ENCODE data around the gene SLAMF6.

DNA sequence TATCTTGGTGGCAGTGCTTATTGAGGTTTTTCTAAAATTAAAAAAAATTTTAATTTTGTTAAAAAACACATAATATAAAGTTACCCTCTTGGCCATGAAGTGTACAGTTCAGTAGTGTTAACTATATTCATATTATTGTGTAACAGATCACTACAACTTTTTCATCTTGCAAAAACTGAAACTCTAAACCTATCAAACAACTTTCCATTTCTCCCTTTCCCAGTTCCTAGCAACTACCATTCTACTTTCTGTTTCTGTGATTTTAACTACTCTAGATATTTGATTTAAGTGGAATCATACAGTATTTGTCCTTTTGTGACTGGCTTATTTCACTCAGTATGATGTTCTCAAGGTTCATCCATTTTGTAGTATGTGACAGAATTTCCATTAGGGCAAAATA, 55.5 kb downstream of the SLAMF6 start:
- no peak for TF ChIP-seq EP300 (IDR thresholded peaks at IDR 0.05; ENCODE audit: borderline replicate concordance)
- TF ChIP-seq REST (IDR thresholded peaks at IDR 0.05; ENCODE audit: low read depth): no peak
- TF ChIP-seq RAD21 (IDR thresholded peaks at IDR 0.05; ENCODE audit: low read depth): no peak
- TF ChIP-seq, protein P1, sequence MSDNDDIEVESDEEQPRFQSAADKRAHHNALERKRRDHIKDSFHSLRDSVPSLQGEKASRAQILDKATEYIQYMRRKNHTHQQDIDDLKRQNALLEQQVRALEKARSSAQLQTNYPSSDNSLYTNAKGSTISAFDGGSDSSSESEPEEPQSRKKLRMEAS (IDR thresholded peaks at IDR 0.05): no peak
- TF ChIP-seq CEBPB (IDR thresholded peaks at IDR 0.05): no peak
- TF ChIP-seq TAF1 (IDR thresholded peaks at IDR 0.05; ENCODE audit: low read depth): no peak
- no peak for TF ChIP-seq USF1 (IDR thresholded peaks at IDR 0.05)
- no peak for TF ChIP-seq ZBTB7A (IDR thresholded peaks at IDR 0.05; ENCODE audit: low read depth)
- TF ChIP-seq FOXM1 (IDR thresholded peaks at IDR 0.05; ENCODE audit: borderline replicate concordance, low read depth): no peak
- no peak for TF ChIP-seq NFIC (IDR thresholded peaks at IDR 0.05)
